Adrenal gland (tissue), 12 donors: ENCODE data around the gene KRTAP10-9. TPM values are rescaled to one million over a fixed set of nuclear protein-coding genes. Genes with fewer than 3 reads are reported as not detected.
"Not testable (repeated sequence)": the region's sequence is repeated elsewhere in the genome, so short reads cannot be mapped to it uniquely, and the experiment has no call there.

Experiments used
- DNase-seq, 7 donors: peaks; one replicate each; pipeline ENCODE4 v3.0.0-alpha.2; 2019 to 2020
- H3K27ac ChIP-seq, 5 donors: fragments of 200-600 bp; sonication (generic) in 4 of 5; 1 replicate in 3 of 5; 2 replicates in 2 of 5; pipeline versions ENCODE4 v1.5.1 to v1.8.0; 2016 to 2020; ENCODE audit warnings: mild to moderate bottlenecking in 1 of 5
- H3K27me3 ChIP-seq: fragments of 200-600 bp; 2 replicates; pipeline ENCODE4 v1.8.0; 2021
- H3K36me3 ChIP-seq, 2 donors: fragments of 200-600 bp; replicated peaks in 1 of 2; 1 replicate in 1 of 2; 2 replicates in 1 of 2; pipeline versions ENCODE4 v1.5.1 to v1.8.0; 2018 to 2022
- H3K4me1 ChIP-seq, 2 donors: fragments of 200-600 bp; replicated peaks in 1 of 2; 1 replicate in 1 of 2; 2 replicates in 1 of 2; pipeline versions ENCODE4 v1.5.1 to v1.8.0; 2018 to 2021
- H3K4me3 ChIP-seq, 4 donors: fragments of 200-600 bp; sonication (generic) in 3 of 4; one replicate each; pipeline ENCODE4 v1.5.1; 2016 to 2018
- H3K9me3 ChIP-seq, 3 donors: fragments of 200-600 bp; sonication (generic) in 1 of 3; replicated peaks in 1 of 3; 1 replicate in 2 of 3; 2 replicates in 1 of 3; pipeline versions ENCODE4 v1.5.1 to v1.8.0; 2016 to 2021
- POLR2A ChIP-seq, 2 donors: fragments of 450-650 bp; IDR thresholded peaks; one replicate each; pipeline ENCODE4 v1.6.1; 2017; ENCODE audit warnings: antibody characterized with exemption in 2 of 2, mild to moderate bottlenecking in 2 of 2, moderate library complexity in 1 of 2
- WGBS, 4 donors: extraction: QIAGEN DNeasy Blood & Tissue Kit in 2 of 4; methylation state at CpG; one replicate each; pipeline versions ENCODE4 v1.1.5 to v1.1.7; 2013 to 2017; 5-methylcytosine and 5-hydroxymethylcytosine counted together
- intact Hi-C, 2 donors: fragments of 100-400 bp; cut with DNase I; formaldehyde crosslinking; loops; one replicate each; pipeline versions ENCODE4 v1.14.1 to v1.15.0; 2022 to 2023
- polyA plus RNA-seq, 3 donors: library from polyadenylated mRNA; stranded (reverse); fragments of 200-250 nt in 2 of 3; fragments of 350-450 nt in 1 of 3; fragmentation: Illumina TruSeq in 1 of 3; extraction: RNeasy Lipid Tissue Mini Kit (QIAGEN cat#74804) in 1 of 3; gene quantifications; one replicate each; pipeline ENCODE4 v1.2.3, GENCODE V29; 2013 to 2014
- total RNA-seq, 9 donors: library from RNA; depleted of rRNA in 4 of 9; stranded (reverse); fragments of >200 nt in 4 of 9; fragments of 120-200 nt in 1 of 9; fragmentation: NEBNext Ultra II Directional in 1 of 9; extraction: Animal tissue kit (Norgen Biotek cat#: 25700) in 1 of 9; gene quantifications; one replicate each; pipeline versions ENCODE4 v1.1.0 to v1.2.4, GENCODE V29; 2013 to 2023
- TF ChIP-seq, protein P1 (sequence below), 6 experiments: fragments of 450-650 bp in 4 of 6; fragments of 200-600 bp in 2 of 6; sonication (generic) in 1 of 6; IDR thresholded peaks; 1 replicate in 5 of 6; 2 replicates in 1 of 6; pipeline versions ENCODE4 v1.5.1 to v1.8.0; 2016 to 2021; ENCODE audit warnings: antibody characterized with exemption in 6 of 6, mild to moderate bottlenecking in 2 of 6, moderate library complexity in 1 of 6
- donor health status: healthy with polysubstance abuse.
- donor health status: Bipolar disorder and iron deficiency.
- donor health status: DM: yes; HTN: yes; CAD: no.
- donor health status: DM: no; HTN: no; CAD: no.
- donor health status: DM: no; HTN: no; CAD: no.
- donor health status: DM: yes; HTN: yes; CAD: no.

KRTAP10-9 gene
- total and polyA plus RNA-seq, 12 donors = not detected

DNA sequence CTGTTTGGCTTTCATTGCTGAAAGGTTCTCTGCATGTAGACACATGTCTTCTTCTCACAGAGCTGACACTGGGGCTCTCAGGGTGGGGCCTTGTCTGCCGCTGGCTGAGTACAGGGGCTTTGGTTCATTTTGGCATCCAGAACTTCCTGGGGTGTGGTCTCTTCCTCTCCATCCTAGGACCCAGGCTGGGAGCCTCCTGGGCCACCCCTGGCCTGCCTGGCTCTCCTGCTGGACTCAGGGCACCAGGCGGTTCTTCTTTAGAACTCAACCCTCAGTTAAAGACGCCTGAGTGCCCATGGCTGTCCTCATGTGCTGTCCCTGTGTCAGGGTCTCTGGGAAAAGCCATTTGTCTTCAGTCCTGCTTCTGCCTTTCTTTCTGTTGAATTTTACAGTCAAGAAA, 41.0 kb upstream of the KRTAP10-9 start:
- no peak for TF ChIP-seq POLR2A (IDR thresholded peaks at IDR 0.05)
- TF ChIP-seq, protein P1, sequence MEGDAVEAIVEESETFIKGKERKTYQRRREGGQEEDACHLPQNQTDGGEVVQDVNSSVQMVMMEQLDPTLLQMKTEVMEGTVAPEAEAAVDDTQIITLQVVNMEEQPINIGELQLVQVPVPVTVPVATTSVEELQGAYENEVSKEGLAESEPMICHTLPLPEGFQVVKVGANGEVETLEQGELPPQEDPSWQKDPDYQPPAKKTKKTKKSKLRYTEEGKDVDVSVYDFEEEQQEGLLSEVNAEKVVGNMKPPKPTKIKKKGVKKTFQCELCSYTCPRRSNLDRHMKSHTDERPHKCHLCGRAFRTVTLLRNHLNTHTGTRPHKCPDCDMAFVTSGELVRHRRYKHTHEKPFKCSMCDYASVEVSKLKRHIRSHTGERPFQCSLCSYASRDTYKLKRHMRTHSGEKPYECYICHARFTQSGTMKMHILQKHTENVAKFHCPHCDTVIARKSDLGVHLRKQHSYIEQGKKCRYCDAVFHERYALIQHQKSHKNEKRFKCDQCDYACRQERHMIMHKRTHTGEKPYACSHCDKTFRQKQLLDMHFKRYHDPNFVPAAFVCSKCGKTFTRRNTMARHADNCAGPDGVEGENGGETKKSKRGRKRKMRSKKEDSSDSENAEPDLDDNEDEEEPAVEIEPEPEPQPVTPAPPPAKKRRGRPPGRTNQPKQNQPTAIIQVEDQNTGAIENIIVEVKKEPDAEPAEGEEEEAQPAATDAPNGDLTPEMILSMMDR (IDR thresholded peaks at IDR 0.05) = no peak
- H3K36me3 ChIP-seq = no peaks in the 10 kb centered on the region
- WGBS, 4 donors = 73 to 81% (median 77%) methylated on average over 3 of the region's 3 CpGs
- no peaks in the 10 kb centered on the region for H3K4me1 ChIP-seq
- DNase-seq = no peak
- H3K27me3 ChIP-seq = peaks cover 21% of the 10 kb centered on the region
- no peak overlapping the region for H3K27ac ChIP-seq
- intact Hi-C loops = no loop called here
- H3K4me3 ChIP-seq = no peak overlapping the region
- H3K9me3 ChIP-seq = peaks cover 0 to 7% (median 0%) of the 10 kb centered on the region in 3 donors

DNA sequence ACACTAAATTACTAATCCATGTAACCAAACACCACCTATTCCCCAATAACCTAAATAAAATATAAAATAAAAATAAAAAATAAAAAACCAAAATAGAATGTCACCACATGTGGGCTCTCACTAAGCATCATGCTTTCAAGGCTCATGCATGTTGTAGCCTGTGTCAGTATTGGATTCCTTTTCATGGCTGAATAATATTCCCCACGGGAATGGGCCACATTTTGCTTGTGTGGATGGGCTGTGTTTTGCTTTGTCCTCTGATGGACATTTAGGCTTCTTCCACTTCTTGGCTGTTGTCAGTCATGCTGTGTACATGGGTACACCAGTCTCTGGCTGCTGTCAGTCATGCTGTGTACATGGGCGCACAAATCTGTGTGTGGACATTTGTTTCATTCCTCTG, 37.8 kb upstream of the KRTAP10-9 start:
- Histone ChIP-seq H3K9me3 (no peaks in the 10 kb centered on the region), H3K4me1 (no peaks in the 10 kb centered on the region), H3K27ac (no peak overlapping the region), H3K27me3 (peaks cover 18% of the 10 kb centered on the region), H3K4me3 (no peak overlapping the region), H3K36me3 (no peaks in the 10 kb centered on the region)
- 85 to 92% (median 87%) methylated on average over 2 of the region's 2 CpGs for WGBS, 4 donors
- DNase-seq = no peak
- intact Hi-C loops = no loop called here
- TF ChIP-seq, protein P1 (IDR thresholded peaks at IDR 0.05) = no peak
- no peak for TF ChIP-seq POLR2A (IDR thresholded peaks at IDR 0.05)

DNA sequence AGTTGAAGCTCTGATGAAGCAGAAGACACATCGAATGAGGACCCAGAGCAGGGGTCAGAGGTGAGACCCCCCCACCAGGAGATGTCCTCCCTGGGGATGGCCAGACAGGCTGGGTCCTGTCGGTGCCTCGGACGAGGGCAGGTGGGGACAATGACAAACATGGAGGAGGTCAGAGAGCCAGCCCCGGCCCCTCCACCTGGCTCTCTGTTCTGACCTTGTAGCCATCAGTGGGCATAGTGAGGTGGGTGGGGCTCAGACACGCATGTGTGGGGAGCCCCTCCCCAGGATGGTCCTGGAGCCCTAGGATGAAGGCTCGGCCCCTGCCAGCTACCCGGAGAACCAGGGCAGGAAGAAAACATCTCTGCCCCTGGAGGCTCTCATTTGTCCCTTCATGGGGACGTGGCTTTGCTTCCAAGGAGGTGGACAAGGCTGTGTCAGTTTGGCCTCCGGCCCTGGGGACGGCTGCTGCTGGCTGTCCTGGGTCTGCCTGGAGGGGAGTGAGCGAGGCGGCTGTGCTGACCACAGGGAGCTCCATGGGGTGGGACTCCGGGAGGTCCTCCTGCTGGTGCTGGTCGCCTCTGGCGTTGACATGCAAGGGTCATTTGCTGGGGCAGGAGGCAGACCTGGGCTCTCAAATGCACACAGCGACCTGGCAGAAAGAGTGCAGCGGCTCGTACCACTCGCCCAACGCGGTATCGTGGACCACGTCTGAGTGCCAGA, 37.1 kb upstream of the KRTAP10-9 start:
- intact Hi-C loops = no loop called here
- Histone ChIP-seq H3K4me3 (no peak overlapping the region), H3K36me3 (no peaks in the 10 kb centered on the region), H3K27me3 (peaks cover 16% of the 10 kb centered on the region), H3K4me1 (no peaks in the 10 kb centered on the region), H3K9me3 (no peaks in the 10 kb centered on the region), H3K27ac (no peak overlapping the region)
- TF ChIP-seq, protein P1 (IDR thresholded peaks at IDR 0.05) = no peak
- no peak for TF ChIP-seq POLR2A (IDR thresholded peaks at IDR 0.05)
- 68 to 84% (median 74%) methylated on average over 13 to 24 of the region's 24 CpGs for WGBS, 4 donors
- DNase-seq = peak in 2 of 7 donors; percentile 8 to 20

DNA sequence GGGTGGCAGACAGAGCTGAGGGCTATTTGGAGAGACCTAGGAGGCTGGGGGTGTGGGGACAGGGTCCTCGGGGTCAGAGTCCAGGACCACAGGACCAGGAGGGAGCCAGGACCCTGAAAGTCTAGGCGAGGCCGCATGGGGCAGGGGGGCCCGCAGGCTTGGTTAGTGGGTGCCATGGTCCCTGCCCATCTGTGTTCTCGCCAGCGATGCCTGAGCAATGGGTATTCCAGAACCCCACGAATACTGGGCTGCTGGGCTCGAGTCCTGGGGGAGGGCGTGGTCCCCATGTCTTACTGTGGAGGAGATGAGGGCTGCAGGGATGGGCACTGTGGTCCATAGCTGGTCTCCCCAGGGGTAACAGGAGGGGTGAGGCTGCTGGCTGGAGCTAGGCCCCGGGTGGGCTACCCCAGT, 36.6 kb upstream of the KRTAP10-9 start:
- intact Hi-C loops = no loop called here
- H3K4me3 ChIP-seq = no peak overlapping the region
- DNase-seq = peak in 2 of 7 donors; percentile 2 to 41
- 68 to 86% (median 73%) methylated on average over 6 to 10 of the region's 10 CpGs for WGBS, 4 donors
- H3K36me3 ChIP-seq = no peaks in the 10 kb centered on the region
- TF ChIP-seq POLR2A (IDR thresholded peaks at IDR 0.05) = no peak
- TF ChIP-seq, protein P1 (IDR thresholded peaks at IDR 0.05) = no peak
- H3K27ac ChIP-seq = no peak overlapping the region
- H3K9me3 ChIP-seq = no peaks in the 10 kb centered on the region
- peaks cover 16% of the 10 kb centered on the region for H3K27me3 ChIP-seq
- H3K4me1 ChIP-seq = no peaks in the 10 kb centered on the region

DNA sequence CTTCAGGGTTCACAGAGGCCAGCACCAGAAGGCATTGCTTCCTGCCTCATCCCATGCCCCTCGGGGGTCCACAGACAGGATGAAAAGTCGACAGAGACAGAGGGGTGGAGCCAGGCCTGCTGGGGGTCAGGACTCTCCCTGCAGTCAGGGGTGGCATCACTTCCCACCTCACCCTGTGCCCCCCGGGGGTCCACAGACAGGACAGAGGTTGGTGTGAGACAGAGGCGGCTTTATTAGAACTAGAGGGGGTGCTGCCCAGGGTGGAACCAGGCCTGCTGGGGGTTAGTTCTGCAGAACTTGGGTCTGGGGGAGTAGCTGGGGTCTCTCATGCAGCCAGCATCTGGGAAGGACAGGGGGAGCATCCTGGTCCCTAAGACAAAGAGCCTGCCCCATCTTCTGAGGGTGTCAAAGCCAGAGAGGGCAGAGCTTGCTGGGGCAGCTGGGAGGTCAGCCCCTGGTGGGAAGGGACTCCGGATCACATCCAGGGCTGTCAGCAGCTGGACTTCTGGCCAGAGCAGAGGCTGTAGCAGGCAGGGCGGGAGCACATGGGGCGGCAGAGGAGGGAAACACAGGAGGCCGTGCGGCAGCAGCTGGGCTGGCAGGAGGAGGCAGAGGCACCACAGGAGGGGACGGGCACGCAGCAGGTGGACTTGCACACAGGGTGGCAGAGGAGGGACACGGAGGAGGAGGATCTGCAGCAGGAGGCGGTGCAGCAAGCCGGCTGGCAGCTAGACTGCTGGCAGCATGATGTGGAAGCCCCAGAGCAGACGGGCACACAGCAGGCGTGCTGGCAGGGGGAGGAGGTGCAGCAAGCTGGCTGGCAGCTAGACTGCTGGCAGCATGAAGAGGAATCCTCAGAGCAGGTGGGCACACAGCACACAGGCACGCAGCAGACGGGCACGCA, 35.7 kb upstream of the KRTAP10-9 start:
- H3K4me3 ChIP-seq, H3K27ac ChIP-seq, H3K4me1 ChIP-seq, H3K9me3 ChIP-seq, H3K27me3 ChIP-seq, intact Hi-C loops, H3K36me3 ChIP-seq: not testable (repeated sequence)
- peak in 2 of 7 donors; percentile 4 to 20 for DNase-seq
- 53 to 74% (median 65%) methylated on average over 7 to 18 of the region's 19 CpGs for WGBS, 4 donors

DNA sequence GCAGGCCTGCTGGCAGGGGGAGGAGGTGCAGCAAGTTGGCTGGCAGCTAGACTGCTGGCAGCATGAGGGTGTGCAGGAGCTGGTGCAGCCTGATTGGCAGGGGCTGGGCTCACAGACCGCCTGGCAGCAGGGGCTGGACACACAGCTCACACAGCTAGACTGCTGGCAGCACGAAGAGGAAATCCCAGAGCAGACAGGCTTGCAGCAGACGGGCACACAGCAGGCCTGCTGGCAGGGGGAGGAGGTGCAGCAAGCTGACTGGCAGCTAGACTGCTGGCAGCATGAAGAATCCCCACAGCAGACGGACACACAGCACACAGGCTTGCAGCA, 35.1 kb upstream of the KRTAP10-9 start:
- H3K27me3 ChIP-seq, DNase-seq, intact Hi-C loops, H3K36me3 ChIP-seq, H3K27ac ChIP-seq, H3K4me1 ChIP-seq, H3K9me3 ChIP-seq, H3K4me3 ChIP-seq: not testable (repeated sequence)
- WGBS, 4 donors = 40 to 56% methylated on average over 2 to 4 of the region's 4 CpGs; no CpG with 5 or more reads in 2 of the 4 donors
